K562 (cell line): ENCODE results near the gene SKIC2. TPM values are rescaled to one million over a fixed set of nuclear protein-coding genes. Genes with fewer than 3 reads are reported as not detected.

ENCODE experiments used
- BACH1 ChIP-seq: fragments of 200-800 bp; sonication (Bioruptor generic); IDR thresholded peaks from 2 replicates; pipeline ENCODE4 v1.6.1; 2016; ENCODE audit warnings: missing genetic modification characterization, missing compliant biosample characterization
- BDP1 ChIP-seq: IDR thresholded peaks from 3 replicates; pipeline ENCODE4 v1.6.1; 2011; ENCODE audit not compliant: insufficient read length, insufficient read depth
- BRD4 ChIP-seq: fragments of 200-600 bp; sonication (generic); IDR thresholded peaks from 2 replicates; pipeline ENCODE4 v1.6.1; 2017; ENCODE audit warnings: inconsistent platforms
- CREM ChIP-seq: IDR thresholded peaks from 2 replicates; pipeline ENCODE4 v1.6.1; 2014; ENCODE audit warnings: antibody characterized with exemption, low read depth
- EGR1 ChIP-seq: fragments of 450-650 bp; conservative IDR thresholded peaks from 2 replicates; pipeline ENCODE4 v1.6.1; 2017; ENCODE audit warnings: mild to moderate bottlenecking
- ESRRA ChIP-seq: fragments of 450-650 bp; IDR thresholded peaks from 2 replicates; pipeline ENCODE4 v1.6.1; 2014; ENCODE audit warnings: low read depth, mild to moderate bottlenecking, moderate library complexity, borderline replicate concordance
- ESRRB ChIP-seq: fragments of 250-450 bp; sonication (Bioruptor Pico); IDR thresholded peaks from 2 replicates; pipeline ENCODE4 v1.5.0; 2020; ENCODE audit warnings: mild to moderate bottlenecking, moderate library complexity, borderline replicate concordance
- EZH2 ChIP-seq: IDR thresholded peaks from 2 replicates; pipeline ENCODE4 v1.6.1; 2012; ENCODE audit warnings: low read depth, mild to moderate bottlenecking, inconsistent platforms, low read length, borderline replicate concordance
- HDAC6 ChIP-seq: IDR thresholded peaks from 2 replicates; pipeline ENCODE4 v1.6.1; 2012; ENCODE audit warnings: low read depth, mild to moderate bottlenecking, control low read depth, inconsistent platforms, low read length, moderate library complexity
- HSF4 ChIP-seq: fragments of 250-450 bp; sonication (Bioruptor Pico); IDR thresholded peaks from 2 replicates; pipeline ENCODE4 v2.1.2; 2022; ENCODE audit warnings: mild to moderate bottlenecking, moderate library complexity, borderline replicate concordance
- ILF3 ChIP-seq: fragments of 450-650 bp; IDR thresholded peaks from 2 replicates; pipeline ENCODE4 v1.6.1; 2018; ENCODE audit warnings: antibody characterized with exemption, mild to moderate bottlenecking, moderate library complexity, borderline replicate concordance
- IRF1 ChIP-seq: sonication (generic); formaldehyde crosslinking; IDR thresholded peaks from 2 replicates; pipeline ENCODE4 v1.8.0; 2022; ENCODE audit warnings: missing genetic modification reagents, mild to moderate bottlenecking, borderline replicate concordance
- KDM1A ChIP-seq, 2 experiments: fragments of 450-650 bp; IDR thresholded peaks; 2 replicates each; pipeline ENCODE4 v1.6.1; 2016; ENCODE audit warnings: mild to moderate bottlenecking in 2 of 2
- KDM5B ChIP-seq: fragments of 200-600 bp; sonication (generic); IDR thresholded peaks from 2 replicates; pipeline ENCODE4 v1.6.1; 2012; ENCODE audit warnings: low read depth, mild to moderate bottlenecking, moderate library complexity, low read length, control low read depth, inconsistent platforms; ENCODE audit not compliant: insufficient replicate concordance
- NCOA2 ChIP-seq, 2 experiments: fragments of 450-650 bp; IDR thresholded peaks; 2 replicates each; pipeline ENCODE4 v1.6.1; 2018; ENCODE audit warnings: mild to moderate bottlenecking in 2 of 2, moderate library complexity in 1 of 2; ENCODE audit not compliant: partially characterized antibody in 2 of 2
- SMAD4 ChIP-seq: fragments of 250-450 bp; sonication (Bioruptor Pico); conservative IDR thresholded peaks from 2 replicates; pipeline ENCODE4 v1.8.0; 2021; ENCODE audit warnings: inconsistent platforms, mild to moderate bottlenecking, moderate library complexity
- ZBTB17 ChIP-seq: fragments of 450-650 bp; formaldehyde crosslinking; IDR thresholded peaks from 2 replicates; pipeline ENCODE4 v1.4.0; 2020; ENCODE audit warnings: mild to moderate bottlenecking
- ZNF165 ChIP-seq: fragments of 250-450 bp; sonication (Bioruptor Pico); IDR thresholded peaks from 2 replicates; pipeline ENCODE4 v1.4.0; 2020; ENCODE audit warnings: borderline replicate concordance
- ZNF184 ChIP-seq: sonication (generic); formaldehyde crosslinking; IDR thresholded peaks from 2 replicates; pipeline ENCODE4 v1.5.0; 2020; ENCODE audit warnings: missing genetic modification reagents
- ZNF274 ChIP-seq: IDR thresholded peaks from 2 replicates; pipeline ENCODE4 v1.6.1; 2011; ENCODE audit warnings: low read depth, mild to moderate bottlenecking, low read length, moderate library complexity, borderline replicate concordance
- ZNF347 ChIP-seq: fragments of 450-650 bp; formaldehyde crosslinking; IDR thresholded peaks from 2 replicates; pipeline ENCODE4 v1.4.0; 2020; ENCODE audit warnings: low read depth, mild to moderate bottlenecking, moderate library complexity
- ZNF436 ChIP-seq: fragments of 250-450, 450-650 bp; sonication (Bioruptor Pico); formaldehyde crosslinking; IDR thresholded peaks from 2 replicates; pipeline ENCODE4 v1.7.0; 2020; ENCODE audit warnings: mild to moderate bottlenecking
- ZNF780A ChIP-seq: fragments of 250-450 bp; sonication (Bioruptor Pico); IDR thresholded peaks from 2 replicates; pipeline ENCODE4 v1.5.0; 2021; ENCODE audit warnings: mild to moderate bottlenecking
- polyA plus RNA-seq, 8 experiments: library from polyadenylated mRNA; depleted of rRNA in 4 of 8; stranded (reverse) in 5 of 8; unstranded in 3 of 8; fragments of >200 nt; fragmentation: Nextera tagmentation in 2 of 8; fragmentation: Illumina TruSeq in 1 of 8; extraction: Ambion mirVana in 2 of 8; extraction: Trizol in 1 of 8; gene quantifications; 2 replicates each; pipeline versions ENCODE4 v1.2.1 to v1.2.3, GENCODE V29; 2011 to 2014; ENCODE audit warnings: inconsistent platforms in 1 of 8, missing spikeins in 1 of 8
- total RNA-seq, 7 experiments: library from RNA; depleted of rRNA in 6 of 7; stranded (reverse); fragments of >200 nt in 6 of 7; fragmentation: Illumina TruSeq in 2 of 7; extraction: Trizol in 2 of 7; gene quantifications; 2 replicates each; pipeline versions ENCODE4 v1.2.1 to v1.2.3, GENCODE V29; 2011 to 2021; ENCODE audit warnings: low replicate concordance in 1 of 7
- TF ChIP-seq, protein P1 (sequence below): fragments of 250-450 bp; sonication (Bioruptor Pico); IDR thresholded peaks from 2 replicates; pipeline ENCODE4 v1.4.0; 2020

SKIC2 gene
- total and polyA plus RNA-seq, 9 of the 15 experiments (the other 6 are each of a cell fraction or from before 2014, with no cell fraction given), result 3.3 to 94.6 (median 38.8) TPM

GRCh38 chr6:31948753-31949413 lies 10.1 kb upstream of the SKIC2 start (continued):
- TF ChIP-seq ZNF347, result no peak
- no peak; the same call in 1 of the 2 replicates for TF ChIP-seq EGR1
- TF ChIP-seq HDAC6, result no peak
- TF ChIP-seq SMAD4 (CRISPR knock-in tag), result peak; percentile 74
- TF ChIP-seq BACH1 (tag), result 0 out of 2 replicates have a peak, but pooled peaks have one; percentile 67
- no peak for TF ChIP-seq NCOA2 (IDR thresholded peaks at IDR 0.05; ENCODE audit: partially characterized antibody in 2 of 2)
- peak; percentile 47; the same call in 1 of the 2 replicates for TF ChIP-seq ESRRA
- TF ChIP-seq, protein P1, sequence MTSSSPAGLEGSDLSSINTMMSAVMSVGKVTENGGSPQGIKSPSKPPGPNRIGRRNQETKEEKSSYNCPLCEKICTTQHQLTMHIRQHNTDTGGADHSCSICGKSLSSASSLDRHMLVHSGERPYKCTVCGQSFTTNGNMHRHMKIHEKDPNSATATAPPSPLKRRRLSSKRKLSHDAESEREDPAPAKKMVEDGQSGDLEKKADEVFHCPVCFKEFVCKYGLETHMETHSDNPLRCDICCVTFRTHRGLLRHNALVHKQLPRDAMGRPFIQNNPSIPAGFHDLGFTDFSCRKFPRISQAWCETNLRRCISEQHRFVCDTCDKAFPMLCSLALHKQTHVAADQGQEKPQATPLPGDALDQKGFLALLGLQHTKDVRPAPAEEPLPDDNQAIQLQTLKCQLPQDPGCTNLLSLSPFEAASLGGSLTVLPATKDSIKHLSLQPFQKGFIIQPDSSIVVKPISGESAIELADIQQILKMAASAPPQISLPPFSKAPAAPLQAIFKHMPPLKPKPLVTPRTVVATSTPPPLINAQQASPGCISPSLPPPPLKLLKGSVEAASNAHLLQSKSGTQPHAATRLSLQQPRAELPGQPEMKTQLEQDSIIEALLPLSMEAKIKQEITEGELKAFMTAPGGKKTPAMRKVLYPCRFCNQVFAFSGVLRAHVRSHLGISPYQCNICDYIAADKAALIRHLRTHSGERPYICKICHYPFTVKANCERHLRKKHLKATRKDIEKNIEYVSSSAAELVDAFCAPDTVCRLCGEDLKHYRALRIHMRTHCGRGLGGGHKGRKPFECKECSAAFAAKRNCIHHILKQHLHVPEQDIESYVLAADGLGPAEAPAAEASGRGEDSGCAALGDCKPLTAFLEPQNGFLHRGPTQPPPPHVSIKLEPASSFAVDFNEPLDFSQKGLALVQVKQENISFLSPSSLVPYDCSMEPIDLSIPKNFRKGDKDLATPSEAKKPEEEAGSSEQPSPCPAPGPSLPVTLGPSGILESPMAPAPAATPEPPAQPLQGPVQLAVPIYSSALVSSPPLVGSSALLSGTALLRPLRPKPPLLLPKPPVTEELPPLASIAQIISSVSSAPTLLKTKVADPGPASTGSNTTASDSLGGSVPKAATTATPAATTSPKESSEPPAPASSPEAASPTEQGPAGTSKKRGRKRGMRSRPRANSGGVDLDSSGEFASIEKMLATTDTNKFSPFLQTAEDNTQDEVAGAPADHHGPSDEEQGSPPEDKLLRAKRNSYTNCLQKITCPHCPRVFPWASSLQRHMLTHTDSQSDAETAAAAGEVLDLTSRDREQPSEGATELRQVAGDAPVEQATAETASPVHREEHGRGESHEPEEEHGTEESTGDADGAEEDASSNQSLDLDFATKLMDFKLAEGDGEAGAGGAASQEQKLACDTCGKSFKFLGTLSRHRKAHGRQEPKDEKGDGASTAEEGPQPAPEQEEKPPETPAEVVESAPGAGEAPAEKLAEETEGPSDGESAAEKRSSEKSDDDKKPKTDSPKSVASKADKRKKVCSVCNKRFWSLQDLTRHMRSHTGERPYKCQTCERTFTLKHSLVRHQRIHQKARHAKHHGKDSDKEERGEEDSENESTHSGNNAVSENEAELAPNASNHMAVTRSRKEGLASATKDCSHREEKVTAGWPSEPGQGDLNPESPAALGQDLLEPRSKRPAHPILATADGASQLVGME (CRISPR knock-in tag), result 0 out of 2 replicates have a peak, but pooled peaks have one; percentile 40
- TF ChIP-seq ILF3, result no peak
- no peak for TF ChIP-seq EZH2
- no peak for TF ChIP-seq ZNF165
- TF ChIP-seq KDM5B, result peak; percentile 59
- TF ChIP-seq ZNF436 (CRISPR knock-in tag), result no peak
- no peak for TF ChIP-seq BRD4
- TF ChIP-seq CREM, result peak; percentile 85
- TF ChIP-seq KDM1A (IDR thresholded peaks at IDR 0.05), result peak in 1 of 2 experiments; percentile 41; a peak in 1 of 4 replicates
- TF ChIP-seq ZBTB17 (CRISPR knock-in tag), result peak; percentile 30; the same call in 1 of the 2 replicates
- TF ChIP-seq ZNF780A (CRISPR knock-in tag), result no peak
- TF ChIP-seq ZNF184 (CRISPR knock-in tag), result no peak
- no peak for TF ChIP-seq ZNF274
- TF ChIP-seq BDP1, result no peak
- no peak for TF ChIP-seq ESRRB (CRISPR knock-in tag)
- TF ChIP-seq IRF1 (CRISPR knock-in tag), result no peak
- no peak for TF ChIP-seq HSF4 (CRISPR knock-in tag)
